Measurements from ENCODE around the gene KRTAP12-4.
"Not testable (repeated sequence)": the region's sequence is repeated elsewhere in the genome, so short reads cannot be mapped to it uniquely, and the experiment has no call there.

KRTAP12-4 gene

GRCh38 chr21:44628707-44629391, 25.6 kb downstream of the KRTAP12-4 start:
- no peak for DNase-seq

- not testable (repeated sequence) for DNase-seq
These were observed 26.6 kb downstream of the KRTAP12-4 start for GRCh38 chr21:44627831-44628233.

GRCh38 chr21:44627181-44627822, 27.2 kb downstream of the KRTAP12-4 start:
- not testable (repeated sequence) for DNase-seq

GRCh38 chr21:44626673-44627143, 27.8 kb downstream of the KRTAP12-4 start, which contains the start of gene KRTAP10-9:
Gene KRTAP10-9 (plus strand): TSS chr21:44627093. CDS start chr21:44627172, 79 bp downstream.
- DNase-seq, result no peak

- DNase-seq, result peak; percentile 29
These were observed 28.2 kb downstream of the KRTAP12-4 start for GRCh38 chr21:44626262-44626661.

GRCh38 chr21:44625756-44626155, 28.7 kb downstream of the KRTAP12-4 start:
- no peak for DNase-seq

GRCh38 chr21:44623575-44623974, 30.9 kb downstream of the KRTAP12-4 start:
- DNase-seq, result no peak

GRCh38 chr21:44619886-44620285, 34.6 kb downstream of the KRTAP12-4 start:
- no peak for DNase-seq

GRCh38 chr21:44618909-44619308, 35.5 kb downstream of the KRTAP12-4 start:
- DNase-seq, result peak; percentile 69

- DNase-seq, result peak; percentile 4
These were observed 36.0 kb downstream of the KRTAP12-4 start for GRCh38 chr21:44618504-44618903.

GRCh38 chr21:44617071-44617501, 37.4 kb downstream of the KRTAP12-4 start:
- DNase-seq, result no peak

GRCh38 chr21:44616591-44616926, 37.9 kb downstream of the KRTAP12-4 start:
- no peak for DNase-seq

GRCh38 chr21:44615911-44616590, 38.4 kb downstream of the KRTAP12-4 start:
- no peak for DNase-seq

- DNase-seq, result no peak
These were observed 39.0 kb downstream of the KRTAP12-4 start for GRCh38 chr21:44615466-44615865.

- no peak for DNase-seq
These were observed 39.5 kb downstream of the KRTAP12-4 start for GRCh38 chr21:44614961-44615391.

GRCh38 chr21:44614161-44614631, 40.3 kb downstream of the KRTAP12-4 start:
- DNase-seq, result no peak

GRCh38 chr21:44613386-44614155, 40.9 kb downstream of the KRTAP12-4 start:
- DNase-seq, result no peak

GRCh38 chr21:44612669-44613229, 41.7 kb downstream of the KRTAP12-4 start:
- no peak for DNase-seq

GRCh38 chr21:44612029-44612486, 42.4 kb downstream of the KRTAP12-4 start, which contains the start of gene KRTAP10-8:
Gene KRTAP10-8 (plus strand): TSS chr21:44612079. CDS start chr21:44612101, 22 bp downstream.
- no peak for DNase-seq

GRCh38 chr21:44611551-44611950, 42.9 kb downstream of the KRTAP12-4 start:
- no peak for DNase-seq

GRCh38 chr21:44610157-44610843, 44.2 kb downstream of the KRTAP12-4 start:
- not testable (repeated sequence) for DNase-seq

Measured in CD4-positive, alpha-beta T cell treated with Interferon gamma for 1 hour (primary cell).